ENCODE measurements around the gene KPTN. TPM values are rescaled to one million over a fixed set of nuclear protein-coding genes. Genes with fewer than 3 reads are reported as not detected.

The KPTN gene
- total and polyA plus RNA-seq, 2 of the 8 experiments (the other 6 are each of a cell fraction or from before 2014, with no cell fraction given): 23.6 to 31.3 TPM

GRCh38 chr19:47427241-47428176 is 56.5 kb downstream of the KPTN start:
- H3K27me3 ChIP-seq (replicated peaks in 1 of 4; ENCODE audit: control insufficient read depth in 3 of 4, extremely low read depth in 1 of 4, insufficient read depth in 3 of 4, low read length in 3 of 4): peaks cover 8 to 41% (median 38%) of the 10 kb centered on the region in 4 experiments
- H2AK5ac ChIP-seq (ENCODE audit: low read depth, low read length): no peak overlapping the region
- H2BK15ac ChIP-seq (ENCODE audit: low read length): peak overlapping the region; percentile 98; the same call in 1 of the 2 replicates
- H2AFZ ChIP-seq (ENCODE audit: low read length): no peak overlapping the region
- H4K91ac ChIP-seq (replicated peaks; ENCODE audit: insufficient read length, low read length): no peak overlapping the region
- H4K8ac ChIP-seq (ENCODE audit: extremely low read depth, insufficient read depth, low read length): no peak overlapping the region
- CTCF ChIA-PET (ENCODE audit: partially characterized antibody): interaction anchor here (0.6 to 24.5 kb wide), 31 partner anchors 9 to 841 kb away, joined by 3 to 436 read pairs (median 5); partner anchors contain the start of genes EHD2 and MEIS3
- no peak overlapping the region for H2BK20ac ChIP-seq (ENCODE audit: low read length)
- WGBS, 2 experiments (ENCODE audit: extremely low coverage in 1 of 2, insufficient coverage in 1 of 2, insufficient read length in 1 of 2, insufficient replicate concordance in 2 of 2, low coverage in 1 of 2, low lambda C conversion rate in 2 of 2, missing lambda C conversion rate in 1 of 2): 10% methylated on average over 17 of the region's 17 CpGs; no CpG with 5 or more reads in 1 of the 2 experiments
- no peaks in the 10 kb centered on the region for H4K20me1 ChIP-seq (replicated peaks in 1 of 2; ENCODE audit: control insufficient read depth in 1 of 2, insufficient read depth in 2 of 2, low read length in 2 of 2)
- no peak overlapping the region for H2BK120ac ChIP-seq (replicated peaks; ENCODE audit: low read depth, low read length)
- FAIRE-seq (peak; percentile 94), DNase-seq (ENCODE audit: low read depth in 1 of 2, low spot score in 2 of 2) (peak; percentile 78 to 98)
- peak overlapping the region; percentile 31 to 61 (median 42); a peak in 7 of 8 replicates for H3K4me3 ChIP-seq (ENCODE audit: extremely low read depth in 1 of 4, insufficient read depth in 2 of 4, low read depth in 3 of 4, low read length in 4 of 4)
- peak overlapping the region; percentile 14 for H4K5ac ChIP-seq (ENCODE audit: insufficient read length, low read depth, low read length)
- H3K23me2 ChIP-seq (ENCODE audit: low read depth, low read length): peaks cover 25% of the 10 kb centered on the region
- no peaks in the 10 kb centered on the region for H3K36me3 ChIP-seq (ENCODE audit: control insufficient read depth in 2 of 4, insufficient read depth in 4 of 4, low read length in 3 of 4)
- H3K23ac ChIP-seq (ENCODE audit: insufficient read length): no peak overlapping the region
- POLR2A ChIA-PET (ENCODE audit: partially characterized antibody): interaction anchor here (0.6 to 2.3 kb wide), 15 partner anchors 9 to 280 kb away, joined by 3 to 8 read pairs (median 3); partner anchors contain the start of genes DHX34, KPTN and MEIS3
- no peak overlapping the region for H3K27ac ChIP-seq (ENCODE audit: low read depth, low read length)
- H2BK12ac ChIP-seq (ENCODE audit: low read depth, low read length): no peak overlapping the region; the same call in none of the 2 replicates
- H3K9ac ChIP-seq (replicated peaks in 1 of 4; ENCODE audit: extremely low read depth in 1 of 4, low read depth in 3 of 4, low read length in 3 of 4): peak overlapping the region in 3 of 4 experiments; percentile 42 to 55 (median 51); a peak in 3 of 7 replicates
- no peak overlapping the region for H3K56ac ChIP-seq (replicated peaks; ENCODE audit: insufficient read length, low read depth, low read length)
- no peaks in the 10 kb centered on the region for H3K79me1 ChIP-seq (ENCODE audit: low read depth, low read length)
- H3K4me1 ChIP-seq (replicated peaks in 1 of 4; ENCODE audit: control insufficient read depth in 3 of 4, insufficient read depth in 4 of 4, low read length in 3 of 4): peaks cover 0 to 28% (median 12%) of the 10 kb centered on the region in 4 experiments; a peak in 5 of 7 replicates
- H3K4ac ChIP-seq (replicated peaks; ENCODE audit: insufficient read length, low read depth, low read length): no peak overlapping the region
- H3K14ac ChIP-seq (ENCODE audit: insufficient read length): no peak overlapping the region
- H3K9me3 ChIP-seq (ENCODE audit: insufficient read depth in 2 of 2, low read depth in 1 of 2, low read length in 1 of 2): no peaks in the 10 kb centered on the region
- H3K79me2 ChIP-seq (ENCODE audit: control insufficient read depth in 1 of 2, insufficient read depth in 2 of 2, low read length in 2 of 2): no peaks in the 10 kb centered on the region
- H3K18ac ChIP-seq (ENCODE audit: extremely low read depth, low read length): peak overlapping the region; percentile 93; the same call in 1 of the 2 replicates
- H2BK5ac ChIP-seq (ENCODE audit: low read depth, low read length): peak overlapping the region; percentile 37; the same call in 1 of the 2 replicates
- peak overlapping the region; percentile 97 for H3K4me2 ChIP-seq (ENCODE audit: insufficient read depth in 1 of 2, low read depth in 2 of 2, low read length in 2 of 2)
- no peak for TF ChIP-seq NANOG (IDR thresholded peaks at IDR 0.05; ENCODE audit: insufficient read depth, low read depth, low read length, poor library complexity, severe bottlenecking)
- peak; percentile 23; the same call in 1 of the 2 replicates for TF ChIP-seq YY1 (IDR thresholded peaks at IDR 0.05; ENCODE audit: low read depth, low read length)
- no peak for TF ChIP-seq SP4 (IDR thresholded peaks at IDR 0.05; ENCODE audit: low read length)
- TF ChIP-seq BRCA1 (IDR thresholded peaks at IDR 0.05; ENCODE audit: low read depth, low read length): no peak
- no peak for TF ChIP-seq RNF2 (IDR thresholded peaks at IDR 0.05; ENCODE audit: borderline replicate concordance, low read depth, low read length, missing control alignments, poor library complexity, severe bottlenecking)
- TF ChIP-seq ATF2 (IDR thresholded peaks at IDR 0.05; ENCODE audit: low read length): 0 out of 2 replicates have a peak, but pooled peaks have one; percentile 6
- TF ChIP-seq RFX5 (IDR thresholded peaks at IDR 0.05; ENCODE audit: borderline replicate concordance, low read depth, low read length): no peak

Data from H1 (cell line).